Suprapubic skin (tissue), 4 donors: ENCODE data around the gene OR2T35.
"Not testable (repeated sequence)": the region's sequence is repeated elsewhere in the genome, so short reads cannot be mapped to it uniquely, and the experiment has no call there.

Source experiments
- EP300 ChIP-seq: sonication (generic); formaldehyde crosslinking; IDR thresholded peaks from one replicate; pipeline ENCODE4 v1.6.1; 2017; ENCODE audit warnings: antibody characterized with exemption
- POLR2A ChIP-seq, 2 donors: fragments of 450-650 bp; IDR thresholded peaks; one replicate each; pipeline ENCODE4 v1.6.1; 2017; ENCODE audit warnings: antibody characterized with exemption in 2 of 2, mild to moderate bottlenecking in 2 of 2, moderate library complexity in 2 of 2
- POLR2AphosphoS5 ChIP-seq, 3 donors: sonication (generic); formaldehyde crosslinking; IDR thresholded peaks; one replicate each; pipeline ENCODE4 v1.6.1; 2017; ENCODE audit warnings: antibody characterized with exemption in 3 of 3
- TF ChIP-seq, protein P1 (sequence below), 2 donors: fragments of 200-600 bp in 1 of 2; fragments of 450-650 bp in 1 of 2; sonication (generic) in 1 of 2; IDR thresholded peaks; one replicate each; pipeline ENCODE4 v1.5.1; 2016 to 2019; ENCODE audit warnings: antibody characterized with exemption in 2 of 2, mild to moderate bottlenecking in 1 of 2, moderate library complexity in 1 of 2

DNA sequence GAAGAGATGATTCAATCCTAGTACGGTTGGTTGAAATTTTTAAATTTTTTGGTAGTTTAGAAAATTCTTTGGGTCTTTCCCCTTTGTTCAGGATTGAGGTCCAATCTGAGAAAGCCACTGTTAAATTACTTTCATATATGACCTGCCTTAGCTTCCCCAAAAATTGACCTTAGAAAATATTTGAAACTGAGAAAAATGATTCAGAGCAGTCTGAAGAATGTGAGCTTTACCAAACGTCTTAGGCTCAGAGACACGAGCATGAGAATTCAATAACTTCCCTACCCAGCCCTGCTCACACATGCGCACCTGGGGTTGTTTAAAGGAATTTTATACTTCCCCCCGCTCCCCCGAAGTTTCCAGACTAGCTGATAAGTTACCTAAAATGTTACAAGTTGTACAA is 11.7 kb upstream of the OR2T35 start:
- TF ChIP-seq POLR2AphosphoS5 (IDR thresholded peaks at IDR 0.05); EP300; POLR2A (IDR thresholded peaks at IDR 0.05): not testable (repeated sequence)
- TF ChIP-seq, protein P1, sequence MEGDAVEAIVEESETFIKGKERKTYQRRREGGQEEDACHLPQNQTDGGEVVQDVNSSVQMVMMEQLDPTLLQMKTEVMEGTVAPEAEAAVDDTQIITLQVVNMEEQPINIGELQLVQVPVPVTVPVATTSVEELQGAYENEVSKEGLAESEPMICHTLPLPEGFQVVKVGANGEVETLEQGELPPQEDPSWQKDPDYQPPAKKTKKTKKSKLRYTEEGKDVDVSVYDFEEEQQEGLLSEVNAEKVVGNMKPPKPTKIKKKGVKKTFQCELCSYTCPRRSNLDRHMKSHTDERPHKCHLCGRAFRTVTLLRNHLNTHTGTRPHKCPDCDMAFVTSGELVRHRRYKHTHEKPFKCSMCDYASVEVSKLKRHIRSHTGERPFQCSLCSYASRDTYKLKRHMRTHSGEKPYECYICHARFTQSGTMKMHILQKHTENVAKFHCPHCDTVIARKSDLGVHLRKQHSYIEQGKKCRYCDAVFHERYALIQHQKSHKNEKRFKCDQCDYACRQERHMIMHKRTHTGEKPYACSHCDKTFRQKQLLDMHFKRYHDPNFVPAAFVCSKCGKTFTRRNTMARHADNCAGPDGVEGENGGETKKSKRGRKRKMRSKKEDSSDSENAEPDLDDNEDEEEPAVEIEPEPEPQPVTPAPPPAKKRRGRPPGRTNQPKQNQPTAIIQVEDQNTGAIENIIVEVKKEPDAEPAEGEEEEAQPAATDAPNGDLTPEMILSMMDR (IDR thresholded peaks at IDR 0.05) = not testable (repeated sequence)
